ENCODE data around the gene PCGF3.
"Not testable (repeated sequence)": the region's sequence is repeated elsewhere in the genome, so short reads cannot be mapped to it uniquely, and the experiment has no call there.

Gene PCGF3

DNA sequence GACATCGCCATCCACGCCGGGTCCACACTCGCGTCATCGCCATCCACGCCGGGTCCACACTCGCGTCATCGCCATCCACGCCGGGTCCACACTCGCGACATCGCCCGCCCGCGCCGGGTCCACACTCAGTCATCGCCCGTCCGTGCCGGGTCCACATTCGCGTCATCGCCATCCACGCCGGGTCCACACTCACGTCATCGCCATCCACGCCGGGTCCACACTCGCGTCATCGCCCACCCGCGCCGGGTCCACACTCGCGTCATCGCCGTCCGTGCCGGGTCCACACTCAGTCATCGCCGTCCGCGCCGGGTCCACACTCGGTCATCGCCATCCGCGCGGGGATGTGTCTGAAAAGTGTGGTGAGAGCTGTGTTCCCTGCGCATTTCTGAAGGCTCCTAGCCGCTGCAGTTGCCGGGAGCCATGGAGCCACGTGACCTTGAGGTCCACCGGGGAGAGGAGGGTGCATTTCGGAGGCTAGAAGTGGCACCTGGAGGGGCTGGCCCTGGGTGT, 17.3 kb downstream of the PCGF3 start:
- DNase-seq = no peak

DNA sequence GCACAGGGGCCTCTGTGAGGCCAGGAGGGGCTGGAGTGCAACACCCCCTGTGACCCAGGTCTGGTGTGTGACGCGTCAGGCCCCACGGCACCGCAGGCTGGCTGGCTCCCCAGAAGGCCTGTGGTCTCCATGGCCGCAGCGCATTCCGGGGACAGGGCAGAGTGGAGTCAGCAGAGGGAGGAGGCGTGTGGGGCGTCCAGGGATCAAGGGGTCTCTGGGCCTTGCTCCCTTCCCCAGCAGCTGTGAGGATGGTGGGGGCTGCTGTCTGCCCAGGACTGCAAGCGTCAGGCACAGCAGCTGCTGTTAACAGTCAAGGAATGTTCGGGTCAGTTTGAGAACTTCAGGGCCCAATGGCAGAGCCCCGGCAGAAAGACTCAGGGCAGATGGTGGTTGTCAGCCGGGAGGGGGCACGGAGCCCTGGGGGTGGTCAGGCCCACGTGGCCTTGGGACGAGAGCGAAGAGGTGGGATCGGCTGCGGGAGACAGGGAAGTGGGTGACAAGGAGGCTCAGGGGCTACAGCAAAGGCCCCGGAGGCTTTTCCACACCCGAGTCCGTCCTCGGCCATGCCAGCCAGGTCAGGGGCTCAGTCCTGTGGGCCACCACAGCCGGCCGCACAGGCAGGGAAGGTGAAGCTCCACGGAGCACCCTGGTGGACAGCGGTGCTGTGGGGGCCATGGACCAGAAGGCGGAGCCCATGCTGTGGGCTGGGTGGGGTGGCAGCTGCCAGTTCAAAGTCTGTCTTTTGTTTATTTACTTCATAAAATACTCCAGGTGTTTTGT, 18.3 kb downstream of the PCGF3 start:
- peak in 1 of 56 donors; percentile 30 for DNase-seq

DNA sequence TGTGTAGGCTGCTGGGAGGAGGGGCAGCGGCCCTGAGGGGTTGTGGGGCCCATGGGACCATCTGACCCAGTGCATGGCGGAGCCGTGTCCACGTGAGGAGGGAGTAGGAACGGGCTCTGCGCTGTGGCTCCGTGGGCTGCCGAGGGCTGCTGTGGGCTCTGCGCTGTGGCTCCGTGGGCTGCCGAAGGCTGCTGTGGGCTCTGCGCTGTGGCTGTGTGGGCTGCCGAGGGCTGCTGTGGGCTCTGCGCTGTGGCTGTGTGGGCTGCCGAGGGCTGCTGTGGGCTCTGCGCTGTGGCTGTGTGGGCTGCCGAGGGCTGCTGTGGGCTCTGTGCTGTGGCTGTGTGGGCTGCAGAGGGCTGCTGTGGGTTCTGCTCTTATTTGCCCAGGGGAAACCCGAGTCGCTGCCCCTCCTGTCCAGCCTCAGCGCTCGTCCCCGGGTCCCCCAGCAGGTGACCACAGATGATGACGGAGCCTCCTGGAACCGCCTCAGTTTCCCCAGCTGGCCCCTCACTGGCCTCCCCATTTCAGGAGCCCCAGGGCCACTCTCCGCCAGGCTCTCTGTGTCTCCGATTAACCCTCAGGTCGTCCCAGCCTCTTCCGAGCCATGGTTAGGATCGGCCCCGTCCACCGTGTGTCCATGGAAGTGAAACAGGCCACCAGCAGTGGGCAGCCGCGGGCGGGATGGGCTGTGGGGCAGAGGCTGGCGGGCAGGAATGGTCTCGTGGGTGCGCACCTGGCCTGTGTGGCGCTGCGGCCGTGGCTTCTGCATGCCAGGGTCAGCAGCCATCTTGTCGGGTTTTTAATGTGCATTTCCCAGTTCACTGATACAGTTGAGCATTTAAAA, 20.0 kb downstream of the PCGF3 start:
- peak in 2 of 56 donors; percentile 37 to 51 for DNase-seq

DNA sequence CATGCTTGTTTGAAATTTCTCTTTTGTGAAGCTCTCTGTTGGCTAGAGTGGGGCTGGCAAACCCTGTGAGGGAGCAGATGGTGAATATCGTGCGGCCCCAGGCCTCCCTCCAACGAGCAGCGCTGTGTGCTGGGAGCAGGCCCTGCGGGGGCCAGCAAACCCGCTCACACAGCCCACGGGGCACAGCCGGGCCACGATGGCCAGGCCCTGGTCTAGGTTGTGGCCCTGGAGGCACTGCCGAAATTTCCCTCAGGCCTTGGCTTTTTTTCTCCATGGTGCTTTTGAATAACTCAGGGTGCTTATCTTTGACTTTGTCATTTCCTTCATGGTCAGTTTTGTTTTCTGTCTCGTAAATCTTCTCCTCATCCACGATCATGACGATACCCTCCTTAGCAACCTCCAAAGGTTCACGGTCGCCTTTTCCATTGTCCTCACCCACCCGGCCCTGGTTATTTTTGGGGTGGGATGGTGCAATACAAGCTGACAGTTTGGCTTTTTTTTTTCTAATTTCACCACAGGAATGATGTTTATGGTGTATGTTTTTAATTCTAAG, 20.7 kb downstream of the PCGF3 start:
- no peak for DNase-seq

DNA sequence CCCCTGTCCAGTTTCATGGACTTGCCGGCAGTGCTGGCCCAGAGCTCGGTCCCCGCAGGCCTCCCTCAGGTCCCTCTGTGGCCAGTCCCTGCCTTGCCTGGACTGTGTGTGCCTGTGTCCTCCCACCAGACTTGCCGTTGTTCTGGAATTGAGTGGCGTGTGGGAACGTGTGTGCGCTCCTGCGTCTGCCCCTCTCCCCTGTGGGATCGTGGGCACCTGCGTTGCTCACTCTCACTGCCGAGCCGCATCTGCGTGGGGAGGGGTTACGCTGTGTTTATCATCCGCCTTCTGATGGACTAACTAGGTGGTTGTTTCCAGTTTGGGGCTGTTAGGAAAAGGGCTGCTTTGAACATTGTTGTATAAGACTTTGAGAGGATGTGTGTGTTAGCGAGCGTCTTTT, 21.2 kb downstream of the PCGF3 start:
- DNase-seq = peak in 5 of 56 donors; percentile 18 to 46 (median 32)

DNA sequence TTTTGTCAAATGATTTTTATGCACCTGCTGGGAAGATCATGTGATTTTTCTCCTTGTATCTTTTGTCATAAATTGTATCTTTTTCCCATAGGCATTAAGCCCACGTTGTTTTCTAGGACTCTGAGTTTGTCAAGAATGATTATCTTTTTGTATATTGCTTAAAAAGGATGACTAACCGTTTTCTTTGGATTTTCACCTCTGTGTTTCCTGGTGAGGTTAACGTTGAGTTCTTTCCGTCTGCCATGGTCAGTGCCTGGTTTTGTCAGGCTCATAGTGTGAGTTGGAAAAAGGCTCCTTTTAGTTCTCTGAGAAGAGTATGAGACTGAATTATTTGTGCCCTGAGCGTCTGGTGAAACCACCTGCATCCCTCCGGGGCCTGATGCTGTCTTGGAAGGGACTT, 21.9 kb downstream of the PCGF3 start:
- DNase-seq = no peak

DNA sequence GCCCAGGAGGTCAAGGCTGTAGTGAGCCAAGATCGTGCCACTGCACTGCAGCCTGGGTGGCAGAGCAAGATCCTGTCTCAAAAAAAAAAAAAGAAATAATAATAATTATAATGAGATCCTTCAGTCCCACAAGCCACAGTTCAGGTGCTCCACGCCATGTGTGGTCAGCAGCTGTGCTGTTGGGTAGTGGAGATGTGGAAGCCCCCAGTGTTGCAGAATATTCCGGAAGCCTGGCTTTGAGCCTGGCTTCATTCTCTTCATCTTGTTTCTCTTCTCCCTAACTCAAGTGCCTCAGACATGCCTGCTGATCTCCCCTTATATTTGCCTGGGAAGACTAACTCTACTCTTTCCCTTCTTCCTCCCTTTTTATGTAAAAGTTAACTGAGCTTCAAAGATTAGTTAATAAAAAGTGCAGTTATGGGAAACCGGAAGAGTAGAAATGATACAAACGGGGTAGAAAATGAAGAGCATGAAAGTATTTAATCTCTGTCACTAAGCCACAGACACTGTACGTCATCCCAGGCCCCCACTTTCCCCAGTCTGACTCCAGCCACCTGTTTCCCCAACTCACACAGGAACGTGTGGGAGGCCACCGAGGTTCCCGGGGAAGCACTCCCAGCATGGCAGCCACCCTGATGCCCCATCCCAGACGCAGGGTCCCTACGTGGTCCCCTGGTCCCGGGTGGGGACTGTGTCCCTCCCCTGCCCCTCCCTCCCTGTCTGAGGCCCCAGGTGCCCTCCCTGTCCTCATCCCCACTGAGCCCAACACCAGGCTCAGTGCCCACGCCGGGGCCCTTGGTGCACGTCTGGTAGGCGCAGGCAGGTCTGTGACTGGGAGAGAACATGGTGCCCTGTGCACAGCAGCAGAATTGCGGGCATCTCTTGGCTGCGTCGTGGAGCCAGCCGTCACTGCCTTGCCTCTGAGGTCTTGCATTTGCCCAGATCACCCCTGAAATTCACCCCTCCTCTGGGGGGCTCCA, 24.0 kb downstream of the PCGF3 start:
- no peak for DNase-seq

DNA sequence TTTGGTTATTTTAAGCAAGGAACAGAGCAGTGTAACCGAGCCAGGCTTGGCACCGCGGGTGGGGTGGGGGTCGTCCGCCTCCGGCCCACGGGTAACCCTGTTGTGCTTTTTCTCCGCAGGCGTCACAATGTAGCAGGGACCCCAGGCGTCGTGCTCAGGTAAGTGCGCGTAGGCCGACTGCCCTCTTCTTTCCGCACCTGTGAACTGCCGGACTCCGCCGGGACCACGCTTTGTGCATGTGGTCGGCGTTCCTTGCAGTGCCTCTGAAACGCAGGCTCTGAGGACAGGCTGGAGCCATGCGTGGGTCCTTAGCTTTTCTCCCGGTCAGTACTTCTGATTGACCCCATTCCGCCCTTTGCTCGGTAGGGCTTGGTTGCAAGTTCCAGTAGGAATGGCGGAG, 24.9 kb downstream of the PCGF3 start:
- DNase-seq = no peak

DNA sequence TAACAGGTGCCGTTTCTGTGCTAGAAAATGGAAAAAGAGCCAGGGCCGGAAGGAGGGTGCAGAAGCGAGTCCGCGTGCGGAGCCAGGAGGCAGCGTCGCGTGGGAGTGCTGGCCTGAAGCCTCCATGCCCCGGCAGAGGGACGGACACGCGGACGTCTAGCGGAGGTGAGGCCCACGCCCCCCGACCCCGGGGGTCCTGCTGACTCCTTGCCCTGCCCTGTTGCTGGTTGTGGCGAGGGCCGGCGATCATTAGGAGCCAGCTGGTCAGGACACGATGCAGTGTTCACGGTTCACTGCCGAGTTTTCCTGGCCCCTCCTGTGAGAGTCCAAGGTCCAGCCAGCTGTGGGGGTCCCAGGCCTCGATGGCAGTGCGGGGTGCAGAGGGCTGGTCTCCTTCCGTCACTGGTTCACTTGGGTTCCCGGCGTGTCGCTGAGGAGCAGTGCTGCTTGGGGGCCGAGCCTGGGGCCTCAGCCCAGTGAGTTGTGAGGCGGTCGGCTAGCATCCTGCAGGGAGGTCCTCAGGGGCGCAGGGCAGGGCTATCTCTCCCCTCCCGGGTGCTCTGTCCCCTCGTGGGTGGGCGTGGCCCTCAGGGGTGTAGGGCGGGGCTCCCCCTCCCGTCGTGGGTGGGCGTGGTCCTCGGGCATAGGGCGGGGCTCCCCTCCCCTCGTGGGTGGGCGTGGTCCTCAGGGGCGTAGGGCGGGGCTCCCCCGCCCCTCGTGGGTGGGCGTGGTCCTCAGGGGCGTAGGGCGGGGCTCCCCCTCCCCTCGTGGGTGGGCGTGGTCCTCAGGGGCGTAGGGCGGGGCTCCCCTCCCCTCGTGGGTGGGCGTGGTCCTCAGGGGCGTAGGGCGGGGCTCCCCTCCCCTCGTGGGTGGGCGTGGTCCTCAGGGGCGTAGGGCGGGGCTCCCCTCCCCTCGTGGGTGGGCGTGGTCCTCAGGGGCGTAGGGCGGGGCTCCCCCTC, 25.6 kb downstream of the PCGF3 start:
- DNase-seq = not testable (repeated sequence)

DNA sequence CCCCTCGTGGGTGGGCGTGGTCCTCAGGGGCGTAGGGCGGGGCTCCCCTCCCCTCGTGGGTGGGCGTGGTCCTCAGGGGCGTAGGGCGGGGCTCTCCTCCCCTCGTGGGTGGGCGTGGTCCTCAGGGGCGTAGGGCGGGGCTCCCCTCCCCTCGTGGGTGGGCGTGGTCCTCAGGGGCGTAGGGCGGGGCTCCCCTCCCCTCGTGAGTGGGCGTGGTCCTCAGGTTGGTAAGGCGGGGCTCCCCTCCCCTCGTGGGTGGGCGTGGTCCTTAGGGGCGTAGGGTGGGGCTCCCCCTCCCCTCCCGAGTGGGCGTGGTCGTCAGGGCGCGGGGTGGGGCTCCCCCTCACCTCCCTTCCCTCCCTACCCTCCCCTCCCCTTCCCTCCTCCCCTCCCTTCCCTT, 26.3 kb downstream of the PCGF3 start:
- not testable (repeated sequence) for DNase-seq

DNA sequence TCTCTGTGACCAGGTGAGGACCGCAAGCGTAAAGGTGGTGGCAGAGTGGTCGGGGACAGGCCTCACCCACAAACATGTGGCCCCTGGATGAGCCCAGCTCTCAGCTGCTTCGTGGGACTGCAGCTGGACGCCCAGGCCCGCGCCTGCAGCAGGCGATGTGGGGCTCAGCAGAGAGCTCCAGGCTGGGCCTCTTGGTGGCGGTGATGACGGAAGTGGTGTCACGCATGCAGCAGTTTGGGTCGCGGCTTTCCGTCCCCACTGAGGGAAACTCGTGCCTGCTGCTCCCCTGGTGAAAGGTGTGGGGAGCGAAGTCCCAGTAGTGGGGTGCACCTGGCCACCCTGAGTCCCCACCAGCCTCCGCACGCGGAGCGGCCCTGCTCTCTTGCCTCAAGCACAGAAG, 26.9 kb downstream of the PCGF3 start:
- DNase-seq = no peak

DNA sequence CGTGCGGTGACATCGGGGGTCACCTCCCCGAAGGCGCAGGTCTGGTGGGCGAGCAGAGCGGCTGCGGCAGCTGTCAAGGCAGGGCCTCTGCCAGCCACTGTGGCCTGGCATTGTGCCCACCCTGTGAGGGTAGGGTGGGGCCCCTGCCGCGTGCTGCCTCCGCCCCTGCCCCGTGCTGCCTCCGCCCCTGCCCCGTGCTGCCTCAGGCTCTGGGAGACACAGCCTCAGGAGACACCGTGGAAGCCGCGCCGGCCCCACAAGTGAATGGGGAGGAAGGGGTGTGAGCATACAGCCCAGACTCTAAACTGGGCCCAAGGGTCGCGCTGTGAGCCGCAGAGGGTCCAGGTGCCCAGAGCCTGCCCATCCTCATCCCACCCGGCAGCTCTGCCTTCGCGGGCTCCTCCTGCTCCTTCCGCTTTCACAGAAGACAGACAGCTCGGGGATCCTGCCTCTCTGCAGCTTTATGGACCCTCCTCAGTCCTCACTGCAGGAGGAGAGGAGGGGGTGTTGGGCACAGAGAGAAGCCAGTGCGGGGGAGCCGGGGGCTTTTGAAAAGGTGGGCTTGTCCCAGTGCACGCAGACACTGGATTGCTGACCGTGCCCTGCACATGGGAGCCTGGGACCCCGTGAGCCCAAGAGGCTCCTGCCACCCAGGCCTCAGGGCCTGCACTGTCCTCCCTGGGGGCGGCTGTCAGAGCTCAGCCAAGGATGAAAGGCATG, 27.4 kb downstream of the PCGF3 start:
- DNase-seq = no peak

DNA sequence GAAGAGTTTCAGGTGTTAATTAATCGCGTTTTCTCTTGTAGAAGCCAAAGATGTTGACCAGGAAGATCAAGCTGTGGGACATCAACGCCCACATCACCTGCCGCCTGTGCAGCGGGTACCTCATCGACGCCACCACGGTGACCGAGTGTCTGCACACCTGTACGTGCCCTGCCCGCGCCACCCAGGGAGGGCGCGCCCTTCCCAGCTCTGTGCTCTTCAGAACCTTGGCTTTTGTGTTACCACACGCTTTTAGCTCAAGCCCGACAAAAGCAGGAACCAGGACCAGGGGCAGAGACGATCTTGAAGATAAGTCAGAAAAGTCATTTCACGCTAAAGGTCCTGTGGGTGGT, 28.0 kb downstream of the PCGF3 start:
- no peak for DNase-seq

DNA sequence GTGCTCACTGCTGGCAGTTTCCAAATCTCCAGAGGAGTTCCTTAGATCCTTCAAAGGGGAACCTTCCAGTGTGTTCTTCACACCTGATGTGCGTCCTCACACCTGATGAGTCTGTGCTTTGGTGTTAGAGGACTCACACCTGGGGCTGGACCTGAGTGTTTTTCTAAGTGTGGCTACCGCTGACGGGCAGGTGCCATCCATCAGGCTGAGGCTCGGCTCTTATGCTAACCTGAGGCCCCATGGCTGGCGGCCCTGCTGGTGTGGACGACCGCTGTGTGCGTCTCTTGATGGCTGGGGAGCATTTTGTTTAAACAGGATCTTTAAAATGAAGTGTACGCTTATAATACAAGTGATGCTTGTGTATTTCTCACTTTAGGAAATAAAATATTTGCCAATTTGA, 28.4 kb downstream of the PCGF3 start:
- no peak for DNase-seq

DNA sequence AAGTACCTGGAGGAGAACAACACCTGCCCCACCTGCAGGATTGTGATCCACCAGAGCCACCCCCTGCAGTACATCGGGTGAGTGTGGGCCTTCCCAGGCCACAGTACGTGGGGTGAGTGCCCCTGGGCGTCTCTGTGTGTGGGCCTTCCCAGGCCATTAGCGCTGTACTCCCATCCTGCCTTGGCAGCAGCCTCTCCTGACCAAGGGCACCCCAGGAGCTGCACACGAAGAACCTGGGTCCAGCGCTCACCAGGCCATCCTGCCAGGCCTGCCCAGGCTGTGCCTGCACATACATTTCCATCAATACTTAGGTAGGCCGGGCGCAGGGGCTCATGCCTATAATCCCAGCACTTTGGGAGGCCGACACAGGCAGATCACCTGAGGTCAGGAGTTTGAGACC, 29.3 kb downstream of the PCGF3 start:
- DNase-seq = no peak

DNA sequence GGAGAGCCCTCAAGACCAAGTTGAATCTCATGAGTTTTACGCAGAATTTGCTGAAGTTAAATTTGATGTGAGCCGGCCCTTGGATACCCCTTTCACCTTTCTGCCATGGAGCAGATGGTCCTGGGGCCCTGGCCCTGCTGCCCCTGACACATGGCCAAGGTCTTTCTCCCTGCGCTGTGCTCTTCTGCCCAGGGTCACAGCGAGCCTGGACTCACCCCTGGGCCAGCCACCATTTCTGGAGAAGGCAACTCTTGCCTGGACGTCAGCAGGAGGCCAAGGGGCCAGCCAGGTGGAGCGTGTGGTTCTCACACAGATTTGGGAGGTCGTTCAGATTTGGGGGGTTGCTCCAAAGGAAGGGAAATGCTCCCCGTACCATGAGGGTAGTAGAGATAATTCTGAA, 30.0 kb downstream of the PCGF3 start:
- DNase-seq = no peak

DNA sequence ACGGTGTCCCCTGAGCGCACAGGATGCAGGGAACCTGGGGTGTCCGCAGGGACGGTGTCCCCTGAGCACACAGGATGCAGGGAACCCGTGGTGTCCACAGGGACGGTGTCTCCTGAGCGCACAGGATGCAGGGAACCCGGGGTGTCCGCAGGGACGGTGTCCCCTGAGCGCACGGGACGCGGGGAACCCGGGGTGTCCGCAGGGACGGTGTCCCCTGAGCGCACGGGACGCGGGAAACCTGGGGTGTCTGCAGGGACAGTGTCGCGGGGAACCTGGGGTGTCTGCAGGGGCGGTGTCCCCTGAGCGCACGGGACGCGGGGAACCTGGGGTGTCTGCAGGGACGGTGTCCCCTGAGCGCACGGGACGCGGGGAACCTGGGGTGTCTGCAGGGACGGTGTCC, 30.9 kb downstream of the PCGF3 start:
- DNase-seq = not testable (repeated sequence)

DNA sequence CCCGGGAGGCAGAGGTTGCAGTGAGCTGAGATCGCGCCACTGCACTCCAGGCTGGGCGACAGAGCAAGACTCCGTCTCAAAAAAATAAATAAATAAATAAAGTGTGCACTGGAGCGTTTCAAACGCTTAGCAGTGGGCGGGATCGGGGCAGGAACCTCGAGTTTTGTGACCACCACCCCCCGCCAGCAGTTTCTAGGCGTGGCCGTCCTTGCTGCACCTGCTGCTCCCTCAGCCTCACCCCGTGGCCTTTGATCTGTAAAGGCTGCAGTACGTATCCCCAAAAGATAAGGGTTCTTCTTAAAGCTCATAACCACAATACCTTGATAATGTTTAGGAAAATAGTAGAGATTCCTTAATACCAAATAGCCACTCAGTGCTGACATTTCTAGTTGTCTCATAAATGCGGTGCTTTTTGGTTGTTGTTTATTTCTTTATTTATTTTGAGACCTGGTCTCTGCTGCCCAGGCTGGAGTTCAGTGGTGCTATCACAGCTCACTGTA, 33.2 kb downstream of the PCGF3 start:
- DNase-seq = no peak

DNA sequence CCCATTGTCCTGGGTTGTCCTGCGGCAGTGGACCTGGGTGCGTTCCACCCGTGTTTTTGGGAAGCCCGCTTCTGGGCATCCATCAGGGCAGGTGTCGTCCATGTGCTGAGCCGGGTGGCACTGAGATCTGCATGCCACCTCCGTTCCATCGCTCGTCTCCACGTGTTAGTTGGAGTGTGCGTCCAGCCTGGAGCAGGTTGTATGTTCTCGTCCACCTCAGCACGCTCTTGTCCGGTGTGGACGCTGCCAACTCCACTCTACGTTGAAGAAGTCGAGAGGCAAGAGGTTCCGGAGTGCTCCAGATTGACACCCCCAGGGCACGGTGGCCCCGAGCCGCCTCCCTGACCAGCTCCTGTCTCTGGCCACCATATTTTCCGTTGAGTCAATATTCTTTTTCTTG, 33.9 kb downstream of the PCGF3 start:
- no peak for DNase-seq

Measured in amygdala (tissue), 56 donors.